Measurements from ENCODE around the gene CLCN4.

Gene CLCN4

DNA sequence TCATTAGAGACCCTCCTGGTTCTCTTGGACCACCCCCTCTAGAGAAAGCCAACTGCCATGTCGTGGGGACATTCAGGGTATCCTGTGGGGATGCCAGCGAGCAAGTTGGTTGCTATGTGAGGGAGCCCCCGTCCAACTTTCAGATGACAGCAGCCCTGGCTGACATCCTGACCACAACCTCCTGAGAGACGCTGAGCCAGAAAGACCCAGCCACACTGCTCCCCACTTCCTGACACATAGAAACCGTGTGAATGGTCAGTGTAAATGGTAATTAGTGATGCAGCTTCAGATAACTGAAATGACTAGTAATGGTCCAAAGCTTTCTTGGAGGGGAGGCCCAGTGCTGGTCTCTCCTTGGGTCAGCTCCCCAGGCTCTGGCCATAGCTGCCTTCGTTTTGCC, 10.8 kb downstream of the CLCN4 start:
- no peak for DNase-seq (ENCODE audit: low spot score)

DNA sequence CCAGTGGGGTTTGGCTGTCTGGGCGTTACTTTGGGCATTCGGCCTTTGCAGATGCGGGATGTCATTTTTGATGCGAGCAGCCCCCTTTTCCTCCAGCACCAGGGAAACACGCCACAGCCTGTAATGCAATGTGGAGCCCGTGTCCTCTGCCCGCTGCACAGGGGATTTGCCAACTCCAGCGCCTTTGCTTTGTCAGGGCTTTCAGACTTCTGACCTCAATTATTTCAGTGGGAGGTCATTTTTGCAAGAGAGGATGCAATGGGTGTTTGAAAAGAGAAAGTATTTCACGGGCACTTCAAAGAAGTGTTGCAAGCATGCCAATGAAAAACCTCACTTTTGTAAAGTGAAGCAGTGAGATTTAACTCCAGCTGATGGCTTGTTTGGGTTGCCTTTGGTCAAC, 11.5 kb downstream of the CLCN4 start:
- no peak for DNase-seq (ENCODE audit: low spot score)

DNA sequence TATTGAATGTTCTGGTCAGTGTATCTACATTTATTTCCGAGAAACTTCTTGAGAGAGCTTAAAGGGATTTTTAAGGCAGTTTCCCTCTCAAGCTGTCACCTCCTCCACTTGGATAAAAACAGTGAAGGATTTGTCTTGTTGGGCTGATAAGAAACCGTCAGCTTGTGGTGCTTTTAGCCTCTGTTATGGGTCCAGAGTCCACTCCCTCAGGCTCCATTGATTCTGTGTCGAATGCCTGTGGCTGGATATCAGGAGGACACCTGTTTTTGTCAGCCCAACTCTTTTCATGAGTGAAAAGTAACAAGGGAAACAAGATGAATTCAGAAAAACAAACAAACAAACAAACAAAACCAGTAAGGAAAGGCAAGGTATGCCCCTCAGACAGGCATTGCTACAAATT, 12.4 kb downstream of the CLCN4 start:
- DNase-seq (ENCODE audit: low spot score): no peak

DNA sequence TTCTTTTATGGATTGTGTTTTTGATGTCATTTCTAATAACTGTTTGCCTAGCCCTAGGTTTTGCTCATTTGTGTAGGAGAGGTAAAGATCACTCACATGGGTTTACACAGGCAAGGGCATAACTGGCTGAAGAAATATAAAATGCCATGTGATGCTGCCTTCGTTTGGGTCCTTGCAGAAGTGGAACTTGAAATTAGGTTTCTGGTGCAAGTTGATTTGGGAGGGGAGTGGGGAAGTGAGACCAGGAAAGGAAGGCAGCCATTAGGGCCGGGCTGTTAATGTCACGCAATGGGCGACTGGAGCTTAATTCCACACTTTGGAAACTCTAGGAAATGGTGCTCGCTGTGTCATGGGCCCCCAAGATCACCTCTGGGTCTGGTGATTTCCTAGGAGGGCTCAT, 14.5 kb downstream of the CLCN4 start:
- no peak for DNase-seq (ENCODE audit: low spot score)

DNA sequence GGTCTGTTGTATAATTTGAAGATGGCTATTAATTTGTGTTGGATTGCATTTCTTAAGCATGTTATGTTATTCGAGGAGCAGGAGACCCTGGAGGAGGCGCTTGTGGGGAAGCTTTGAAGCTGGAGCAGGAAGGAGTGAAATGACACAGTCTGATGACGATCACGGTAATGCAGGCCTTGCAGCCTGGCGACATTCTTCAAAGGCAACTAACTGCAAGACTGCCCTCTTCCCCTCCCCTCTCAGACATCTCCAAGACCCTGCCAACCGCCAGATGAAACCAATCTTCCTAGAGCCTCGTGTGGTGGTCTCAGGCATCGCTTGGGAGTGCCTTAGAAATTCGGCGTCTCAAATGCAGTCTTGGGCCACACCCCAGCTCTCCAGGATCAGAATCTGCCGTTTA, 16.1 kb downstream of the CLCN4 start:
- no peak for DNase-seq (ENCODE audit: low spot score)

DNA sequence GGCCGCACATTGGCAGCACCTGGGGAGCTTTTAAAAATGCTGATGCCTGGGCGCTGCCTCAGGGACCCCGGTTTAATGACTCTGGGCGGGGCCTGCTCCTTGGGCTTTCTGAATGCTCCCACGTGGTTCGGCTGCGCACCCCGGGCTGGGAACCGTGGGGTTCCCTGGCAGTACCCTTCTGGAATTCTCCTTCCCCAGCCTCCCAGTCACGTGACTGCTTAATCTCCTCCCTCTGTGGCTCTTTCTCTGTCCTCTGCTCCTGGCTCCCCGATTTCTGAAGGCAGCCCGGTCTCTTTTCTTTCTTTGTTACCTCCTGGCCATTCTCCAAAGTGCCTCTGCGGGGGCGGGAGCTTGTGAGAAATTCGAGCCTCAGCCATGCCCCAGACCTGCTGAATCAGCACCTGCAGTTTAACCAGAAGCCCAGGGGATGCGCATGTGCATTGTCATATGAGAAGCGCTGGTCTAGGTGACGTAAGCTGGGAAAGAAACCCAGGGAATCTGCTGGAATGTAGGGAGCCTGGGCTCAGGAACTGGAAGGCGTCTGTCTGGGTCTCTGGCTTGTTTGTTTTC, 16.6 kb downstream of the CLCN4 start:
- DNase-seq (ENCODE audit: low spot score): no peak

DNA sequence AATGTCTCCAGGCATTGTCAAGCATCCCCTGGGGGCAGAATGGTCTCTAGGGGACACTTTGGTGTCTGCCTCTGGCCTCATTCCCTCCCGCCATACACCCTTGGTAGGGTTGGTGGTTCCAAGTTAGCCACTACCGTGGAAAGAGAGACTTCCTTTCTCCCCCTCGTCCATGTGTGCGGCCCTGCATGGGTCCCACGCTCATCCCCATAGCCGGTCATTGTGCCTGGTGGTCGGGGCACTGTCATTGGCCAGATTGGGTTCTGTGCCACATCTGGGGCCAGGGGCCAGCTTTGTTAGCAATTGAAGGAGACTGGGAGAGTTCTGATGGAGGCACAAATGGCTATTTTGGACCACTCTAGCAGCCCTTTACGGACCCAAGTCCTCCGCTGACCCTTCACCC, 17.3 kb downstream of the CLCN4 start:
- no peak for DNase-seq (ENCODE audit: low spot score)

DNA sequence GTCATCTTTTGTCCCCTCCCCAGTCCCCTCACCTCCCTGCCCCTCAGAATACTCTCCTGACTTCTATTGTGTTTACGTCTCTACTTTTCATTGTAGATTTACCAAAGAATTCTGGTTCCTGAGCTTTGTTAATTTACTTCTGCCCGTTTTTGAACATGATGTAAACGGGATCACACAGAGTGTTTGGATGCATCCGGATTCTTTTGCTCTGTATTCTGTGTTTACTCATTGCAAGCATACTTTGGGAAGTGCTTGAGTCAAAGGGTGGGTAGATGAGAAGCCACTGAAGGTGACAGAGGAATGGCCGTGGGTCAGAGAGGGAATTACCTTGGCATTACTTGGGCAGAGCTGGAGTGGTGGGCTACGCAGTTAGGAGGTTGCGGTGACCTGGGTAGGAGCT, 18.0 kb downstream of the CLCN4 start:
- DNase-seq (ENCODE audit: low spot score): no peak

DNA sequence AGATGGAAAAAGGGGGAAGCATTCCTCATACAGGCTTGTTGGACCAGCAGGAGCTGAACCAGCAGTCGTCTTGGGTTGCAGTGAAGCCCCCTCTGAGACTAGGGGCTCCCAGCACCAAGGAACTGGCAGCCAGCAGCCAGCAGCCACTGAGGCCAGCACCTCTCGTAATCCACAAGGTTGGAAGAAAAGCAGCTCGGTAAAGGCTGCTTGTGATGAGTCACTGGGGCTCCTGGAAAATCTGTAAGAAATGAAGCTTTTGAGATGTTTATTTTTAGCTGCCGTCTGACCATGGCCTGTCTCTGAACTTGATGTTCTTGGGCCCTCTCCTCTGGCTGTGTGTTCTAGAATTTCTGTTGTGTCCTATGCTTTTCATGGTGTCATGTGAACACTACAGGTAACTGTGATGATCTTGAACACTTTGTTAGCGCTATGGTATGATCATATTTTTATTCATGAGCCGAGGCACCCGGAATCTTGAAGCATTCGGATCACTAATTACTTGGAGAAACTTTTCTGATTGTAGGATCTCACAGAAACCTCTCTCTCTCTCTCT, 18.6 kb downstream of the CLCN4 start:
- DNase-seq (ENCODE audit: low spot score): no peak

DNA sequence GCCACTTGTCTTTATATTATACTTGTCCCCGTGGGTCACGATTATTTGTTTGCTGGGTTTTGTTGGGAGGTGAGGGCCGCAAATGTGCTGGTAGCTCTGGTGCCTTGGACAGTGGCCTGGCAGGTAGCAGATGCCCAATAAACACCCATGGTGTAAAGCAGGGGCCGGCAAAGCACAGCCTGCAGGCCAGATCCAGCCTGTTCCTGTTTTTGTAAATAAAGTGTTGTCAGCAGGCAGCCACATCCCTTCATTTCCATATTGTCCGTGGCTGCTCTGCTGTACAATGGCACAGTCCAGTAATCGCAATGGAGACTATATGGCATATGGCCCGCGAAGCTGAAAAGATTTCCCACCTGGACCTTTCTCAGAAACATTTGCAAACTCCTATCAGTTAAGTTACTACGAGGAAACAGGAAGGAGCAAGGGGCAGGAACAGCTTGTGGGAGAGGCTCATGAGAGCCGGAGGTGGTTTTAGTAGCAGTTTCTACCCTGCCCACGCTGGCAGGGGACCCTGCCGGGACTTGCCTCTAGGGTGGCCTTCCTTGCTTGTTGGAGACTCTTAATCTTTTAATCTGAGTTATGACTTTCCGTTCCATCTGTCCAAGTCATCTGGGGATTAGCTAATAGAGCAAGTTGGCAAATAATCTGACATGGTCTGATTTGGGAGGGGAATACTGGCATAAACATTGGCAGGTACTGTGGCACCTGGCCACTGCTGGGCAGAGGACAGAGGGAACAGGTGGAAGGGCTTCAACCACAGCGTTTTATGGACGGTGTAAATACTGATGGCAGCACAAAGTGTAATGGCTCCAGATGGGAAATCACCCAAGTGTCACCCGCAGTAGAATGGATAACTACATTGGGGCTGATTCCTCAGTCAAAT, 19.6 kb downstream of the CLCN4 start:
- DNase-seq (ENCODE audit: low spot score): no peak

DNA sequence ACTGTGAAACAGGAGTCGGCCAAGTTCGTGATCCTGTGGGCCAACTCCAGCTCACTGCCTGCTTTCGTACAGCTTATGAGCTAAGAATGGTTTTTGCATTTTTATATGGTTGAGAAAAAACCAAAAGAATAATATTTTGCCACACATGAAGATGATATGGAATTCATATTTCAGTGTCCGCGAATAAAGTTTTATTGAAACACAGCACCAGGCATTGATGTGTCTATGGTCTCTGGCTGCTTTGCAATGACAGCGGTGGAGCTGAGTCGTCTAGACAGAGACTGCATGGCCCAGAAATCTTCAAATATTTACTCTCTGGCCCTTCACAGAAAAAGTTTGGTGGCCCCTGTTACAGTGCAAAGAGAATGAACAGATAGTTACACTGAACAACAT, 20.2 kb downstream of the CLCN4 start:
- no peak for DNase-seq (ENCODE audit: low spot score)

DNA sequence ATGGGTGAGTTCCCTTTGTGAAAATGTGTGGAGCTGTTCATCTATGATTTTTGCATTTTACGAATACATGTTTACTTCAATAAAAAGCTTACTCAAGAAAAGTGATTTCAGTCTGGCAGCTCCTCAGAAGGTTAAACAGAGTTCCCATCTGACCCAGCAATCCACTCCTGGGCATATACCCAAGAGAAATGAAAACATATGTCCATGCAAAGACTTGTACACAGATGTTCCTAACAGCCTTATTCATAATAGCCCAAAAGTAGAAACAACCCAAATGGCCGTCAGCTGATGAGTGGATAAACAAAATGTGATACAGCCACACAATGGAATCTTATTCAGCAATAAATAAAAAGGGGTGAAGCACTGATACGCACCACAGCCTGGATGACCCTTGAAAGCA, 20.8 kb downstream of the CLCN4 start:
- DNase-seq (ENCODE audit: low spot score): no peak

DNA sequence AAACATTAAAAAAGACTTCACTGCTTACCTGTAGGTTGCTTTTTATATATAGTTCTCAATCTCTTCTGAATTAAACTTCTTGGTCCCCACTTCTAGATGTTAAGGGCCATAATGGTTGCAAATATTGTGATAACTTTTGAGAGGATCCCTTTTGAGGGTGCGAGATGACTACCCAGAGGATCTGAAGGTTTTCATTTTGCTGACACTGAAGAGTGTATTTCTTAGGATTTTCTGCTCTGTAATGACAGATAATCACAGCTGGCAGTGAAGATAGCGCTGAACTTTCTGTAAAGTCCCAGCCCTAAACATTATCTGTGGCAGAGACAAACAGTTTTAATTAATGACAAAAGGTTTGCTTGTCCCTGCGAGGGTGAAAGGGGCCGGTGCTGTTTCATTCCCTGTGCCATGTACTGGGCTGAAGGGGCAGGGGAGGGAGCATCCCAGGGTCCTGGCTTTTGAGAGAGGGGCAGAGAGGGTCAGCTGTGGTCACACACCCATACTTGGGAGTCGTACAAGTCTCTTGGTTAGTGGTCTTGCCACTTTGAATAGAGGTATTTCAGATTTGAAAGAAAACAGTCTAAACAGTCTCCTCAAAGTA, 22.2 kb downstream of the CLCN4 start:
- no peak for DNase-seq (ENCODE audit: low spot score)

DNA sequence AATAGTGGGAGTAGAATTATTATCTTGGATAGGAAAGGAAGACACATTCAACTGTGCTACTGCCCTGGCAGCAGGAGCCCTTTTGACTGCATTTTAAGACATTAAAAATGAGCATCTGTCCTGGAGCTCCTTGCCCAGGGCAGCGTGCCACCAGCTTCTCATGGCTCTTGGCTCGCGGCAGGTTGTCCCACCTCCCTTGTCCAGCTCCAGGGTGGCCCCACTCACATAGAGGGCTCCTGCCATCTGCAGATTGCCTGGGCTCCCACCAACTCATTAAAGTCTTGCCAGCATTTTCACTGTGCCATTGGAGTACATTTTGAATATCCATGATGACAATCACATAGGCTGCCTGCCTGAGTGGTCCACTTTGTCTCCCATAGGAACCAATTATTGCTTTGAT, 27.0 kb downstream of the CLCN4 start:
- DNase-seq (ENCODE audit: low spot score): no peak

DNA sequence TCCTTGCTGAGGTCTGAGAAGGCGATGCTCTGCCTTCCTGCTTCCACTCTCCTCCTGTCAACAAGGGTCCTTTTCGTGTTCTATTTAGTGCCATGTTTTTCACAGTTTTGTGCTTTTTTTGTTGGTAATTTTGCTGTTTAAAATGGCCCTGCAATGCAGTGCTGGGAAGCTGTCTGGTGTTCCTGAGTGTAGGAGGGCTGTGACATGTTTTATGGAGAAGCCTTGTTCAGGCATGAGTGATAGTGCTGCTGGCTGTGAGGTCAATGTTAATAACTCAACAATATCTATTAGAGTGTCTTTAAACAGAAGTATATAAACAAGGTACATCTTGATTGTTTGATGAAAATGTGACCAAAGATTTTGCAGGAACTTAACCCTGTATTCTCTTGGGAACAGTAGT, 27.6 kb downstream of the CLCN4 start:
- no peak for DNase-seq (ENCODE audit: low spot score)

DNA sequence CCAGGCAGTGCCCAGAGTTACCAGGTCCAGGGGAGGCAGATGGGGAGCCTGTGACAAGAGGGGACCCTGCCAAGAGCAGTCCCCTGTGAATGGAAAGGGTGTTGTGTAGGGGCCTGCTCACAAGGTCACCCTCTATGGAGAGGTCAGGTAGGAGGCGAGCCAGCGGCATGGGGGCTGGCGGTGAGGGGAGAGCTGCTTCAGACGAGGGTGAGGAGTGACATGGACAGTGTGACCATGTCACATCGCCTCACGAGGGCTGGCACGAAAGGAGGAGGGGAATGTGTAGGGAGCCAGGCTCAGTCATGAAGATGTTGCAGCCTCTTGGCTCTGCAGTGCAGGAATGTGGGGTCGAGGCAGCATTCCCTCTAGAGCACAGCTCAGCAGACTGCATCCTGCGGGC, 29.6 kb downstream of the CLCN4 start:
- DNase-seq (ENCODE audit: low spot score): no peak

DNA sequence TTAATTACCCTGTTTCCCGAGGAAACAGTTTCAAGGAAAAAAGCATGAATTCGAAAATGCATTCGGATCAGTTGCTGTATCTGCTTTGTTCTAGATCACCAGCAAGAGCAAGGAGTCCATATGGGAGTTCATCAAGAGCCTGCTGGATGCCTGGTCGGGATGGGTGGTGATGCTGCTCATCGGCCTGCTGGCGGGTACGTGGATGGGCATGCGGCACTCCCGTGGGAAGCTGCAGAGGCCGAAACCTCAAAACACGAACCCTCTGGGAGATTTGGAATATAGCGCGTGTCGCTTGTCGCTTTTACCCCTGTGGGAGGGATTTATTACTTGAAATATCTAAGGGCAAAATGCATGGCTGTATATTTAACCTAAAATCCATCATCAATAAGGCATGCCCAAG, 30.6 kb downstream of the CLCN4 start:
- DNase-seq (ENCODE audit: low spot score): no peak

DNA sequence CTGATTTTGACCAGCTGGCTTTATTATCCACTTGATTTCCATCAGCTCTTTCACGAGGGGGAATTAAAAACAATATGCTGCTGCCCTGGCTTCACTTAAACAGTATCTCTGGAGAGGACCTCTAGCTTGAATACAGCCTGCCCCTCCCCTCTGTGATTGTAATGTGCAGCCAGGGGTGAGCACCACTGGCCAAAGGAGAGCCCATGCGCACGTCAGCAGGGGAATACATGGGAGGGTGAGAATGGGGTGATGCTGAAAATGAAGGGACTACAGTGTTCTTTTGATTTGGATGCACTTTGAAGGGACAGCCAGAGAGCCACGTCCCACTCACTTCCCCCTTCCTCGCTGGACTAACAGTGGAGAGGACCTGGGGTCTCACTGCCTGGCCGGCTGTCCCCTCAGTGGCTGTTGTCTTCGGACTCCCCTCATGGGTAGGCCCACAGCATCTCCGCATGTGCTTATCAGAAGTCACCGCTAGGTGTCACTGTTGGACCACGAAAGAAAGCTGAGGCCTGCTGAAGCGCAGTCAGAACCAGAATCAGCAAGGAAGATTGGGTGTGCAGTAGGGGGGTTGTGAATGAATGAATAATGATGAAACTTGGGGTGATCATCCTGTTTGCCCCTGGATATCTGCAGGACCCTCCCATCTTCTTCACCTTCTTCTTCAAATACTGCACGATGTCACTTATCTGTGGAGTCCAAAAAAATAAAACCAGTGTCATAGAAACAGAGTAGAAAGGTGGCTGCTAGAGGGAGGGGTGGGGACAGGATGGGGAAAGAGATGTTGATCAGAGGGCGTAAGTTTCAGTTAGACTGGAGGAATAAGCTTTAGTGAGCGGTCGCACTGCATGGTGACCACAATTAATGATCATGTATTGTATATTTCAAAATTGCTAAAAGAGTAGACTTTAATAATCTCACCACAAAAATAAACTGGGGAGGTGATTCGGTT, 32.8 kb downstream of the CLCN4 start:
- DNase-seq (ENCODE audit: low spot score): peak; percentile 67

DNA sequence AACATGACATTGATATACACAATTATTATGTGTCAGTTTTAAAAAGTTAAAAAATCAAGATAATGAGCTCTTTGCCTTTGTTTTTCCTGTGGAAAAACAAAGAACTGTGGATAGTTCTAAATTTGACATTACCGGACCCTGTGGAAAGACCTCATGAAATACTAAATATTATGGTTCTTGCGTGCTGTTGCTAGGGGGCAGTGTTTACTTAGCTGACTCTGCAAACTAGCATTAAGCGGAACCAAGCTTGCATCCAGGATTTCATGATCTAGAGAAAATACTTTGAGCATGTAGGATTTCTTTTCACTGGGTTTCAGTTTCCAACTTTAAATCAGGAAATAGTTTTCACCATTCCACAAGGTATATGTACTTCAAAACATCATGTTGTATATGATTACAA, 33.6 kb downstream of the CLCN4 start:
- DNase-seq (ENCODE audit: low spot score): no peak

DNA sequence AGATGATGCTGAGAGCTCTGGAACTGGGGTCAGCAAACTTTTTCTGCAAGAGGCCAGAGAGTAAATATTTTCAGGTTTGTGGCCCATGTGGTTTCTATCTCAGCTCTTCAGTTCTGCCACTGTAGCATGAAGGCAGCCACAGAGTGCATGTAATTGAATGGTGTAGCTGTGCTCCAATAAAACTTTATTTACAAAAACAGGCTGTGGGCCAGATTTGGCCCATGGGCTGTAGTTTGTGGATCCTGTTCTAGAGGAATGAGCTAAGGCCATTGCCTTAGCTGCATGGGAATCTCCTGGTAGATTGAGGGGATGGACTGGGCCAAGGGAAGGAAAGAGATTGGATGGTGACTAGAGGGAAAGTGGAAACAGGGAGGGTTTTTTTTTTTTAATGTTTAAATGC, 36.8 kb downstream of the CLCN4 start:
- no peak for DNase-seq (ENCODE audit: low spot score)

DNA sequence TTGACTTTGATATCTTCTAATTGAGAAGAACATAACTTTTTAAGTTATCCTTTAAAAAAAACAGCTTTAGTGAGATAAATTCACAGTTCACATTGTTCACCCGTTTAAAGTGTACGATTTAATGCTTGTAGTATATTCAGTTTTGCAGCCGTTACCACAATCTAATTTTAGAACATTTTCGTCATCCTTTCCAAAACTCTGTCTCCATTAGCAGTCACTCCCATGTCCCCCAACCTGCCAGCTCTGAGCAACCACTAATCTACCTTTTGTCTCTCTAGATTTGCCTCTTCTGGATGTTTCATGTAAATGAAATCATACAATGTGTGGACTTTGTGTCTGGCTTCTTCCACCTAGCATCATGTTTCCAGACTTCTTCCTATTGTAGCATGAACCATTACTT, 38.6 kb downstream of the CLCN4 start:
- no peak for DNase-seq (ENCODE audit: low spot score)

DNA sequence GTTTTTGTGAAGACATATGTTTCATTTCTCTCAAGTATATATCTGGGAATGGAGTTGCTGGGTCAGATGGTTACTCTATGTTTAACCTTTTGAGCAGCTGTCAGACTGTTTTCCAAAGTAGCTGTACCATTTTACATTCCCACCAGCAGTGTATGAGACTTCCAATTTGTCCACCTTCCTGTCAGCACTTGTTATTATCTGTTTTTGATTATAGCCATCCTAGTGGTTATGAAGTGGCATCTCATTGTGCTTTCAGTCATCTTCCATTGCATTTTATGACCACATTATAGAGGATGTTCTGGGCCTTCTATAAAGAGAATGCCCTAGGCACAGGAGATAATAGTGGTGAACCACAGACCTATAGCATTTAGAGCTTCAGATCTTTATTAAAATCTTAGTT, 39.2 kb downstream of the CLCN4 start:
- DNase-seq (ENCODE audit: low spot score): no peak

Data from CD4-positive, alpha-beta T cell treated with Interleukin-2 at 100 ng/mL for 4 hours (primary cell).